ENCODE data around the gene DAPK1. TPM values are rescaled to one million over a fixed set of nuclear protein-coding genes. Genes with fewer than 3 reads are reported as not detected.
"Not testable (repeated sequence)": the region's sequence is repeated elsewhere in the genome, so short reads cannot be mapped to it uniquely, and the experiment has no call there.

DAPK1 gene
- total RNA-seq, 1 experiment from 2014 or later, result not detected

DNA sequence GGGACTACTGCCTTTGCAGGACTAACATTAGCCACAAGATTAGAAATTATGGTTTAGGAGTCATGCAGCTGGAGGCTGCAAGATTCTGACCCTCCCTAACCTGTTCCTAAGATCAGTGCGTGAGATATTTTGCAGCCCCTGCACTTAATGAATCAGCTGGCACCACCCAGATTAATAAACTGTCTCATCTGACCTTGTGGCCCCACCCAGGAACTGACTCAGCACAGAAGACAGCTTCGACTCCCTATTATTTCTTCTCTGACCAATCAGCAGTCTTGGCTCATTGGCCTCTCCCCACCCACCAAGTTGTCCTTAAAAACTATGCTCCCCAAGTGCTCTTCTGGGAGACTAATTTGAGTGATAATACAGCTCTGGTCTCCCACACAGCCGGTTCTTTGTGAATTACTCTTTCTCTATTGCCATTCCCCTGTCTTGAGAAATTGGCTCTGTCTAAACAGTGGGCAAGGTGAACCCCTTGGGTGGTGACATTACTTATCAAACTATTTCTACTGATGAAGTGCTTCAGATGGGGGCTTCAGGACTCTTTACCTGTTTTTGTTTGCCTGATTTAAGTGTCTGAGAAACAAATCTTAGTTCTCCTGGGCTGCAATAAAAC is 245.3 kb downstream of the DAPK1 start:
- H3K9ac ChIP-seq (ENCODE audit: low read length), result no peak overlapping the region
- H3K79me2 ChIP-seq (ENCODE audit: low read length), result no peaks in the 10 kb centered on the region
- no peak for DNase-seq
- H2AFZ ChIP-seq (ENCODE audit: low read length), result no peak overlapping the region
- no peaks in the 10 kb centered on the region for H3K27me3 ChIP-seq (ENCODE audit: low read length)
- H3K4me1 ChIP-seq (ENCODE audit: low read length), result no peaks in the 10 kb centered on the region
- no peak overlapping the region for H3K4me3 ChIP-seq (ENCODE audit: low read length)
- no peaks in the 10 kb centered on the region for H3K9me3 ChIP-seq (ENCODE audit: low read length)
- no peaks in the 10 kb centered on the region for H4K20me1 ChIP-seq (ENCODE audit: insufficient read depth, low read depth, low read length)
- H3K4me2 ChIP-seq (ENCODE audit: low read depth, low read length, poor library complexity, severe bottlenecking), result no peak overlapping the region
- no peak overlapping the region for H3K27ac ChIP-seq (ENCODE audit: low read length)
- no peaks in the 10 kb centered on the region for H3K9me2 ChIP-seq (replicated peaks; ENCODE audit: insufficient read depth, low read length)
- no peaks in the 10 kb centered on the region for H3K36me3 ChIP-seq (ENCODE audit: insufficient read depth, low read length)

DNA sequence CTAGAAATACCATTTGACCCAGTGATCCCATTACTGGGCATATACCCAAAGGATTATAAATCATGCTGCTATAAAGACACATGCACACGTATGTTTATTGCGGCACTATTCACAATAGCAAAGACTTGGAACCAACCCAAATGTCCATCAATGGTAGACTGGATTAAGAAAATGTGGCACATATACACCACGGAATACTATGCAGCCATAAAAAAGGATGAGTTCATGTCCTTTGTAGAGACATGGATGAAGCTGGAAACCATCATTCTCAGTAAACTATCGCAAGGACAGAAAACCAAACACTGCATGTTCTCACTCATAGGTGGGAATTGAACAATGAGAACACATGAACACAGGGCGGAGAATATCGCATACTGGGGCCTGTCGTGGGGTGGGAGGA is 246.6 kb downstream of the DAPK1 start:
- H3K27ac ChIP-seq (ENCODE audit: low read length); H3K4me1 ChIP-seq (ENCODE audit: low read length); H3K27me3 ChIP-seq (ENCODE audit: low read length); H3K9me3 ChIP-seq (ENCODE audit: low read length); H3K4me3 ChIP-seq (ENCODE audit: low read length); DNase-seq; H3K79me2 ChIP-seq (ENCODE audit: low read length); H3K4me2 ChIP-seq (ENCODE audit: low read depth, low read length, poor library complexity, severe bottlenecking); H2AFZ ChIP-seq (ENCODE audit: low read length); H3K9ac ChIP-seq (ENCODE audit: low read length); H4K20me1 ChIP-seq (ENCODE audit: insufficient read depth, low read depth, low read length); H3K9me2 ChIP-seq (replicated peaks; ENCODE audit: insufficient read depth, low read length); H3K36me3 ChIP-seq (ENCODE audit: insufficient read depth, low read length): not testable (repeated sequence)

DNA sequence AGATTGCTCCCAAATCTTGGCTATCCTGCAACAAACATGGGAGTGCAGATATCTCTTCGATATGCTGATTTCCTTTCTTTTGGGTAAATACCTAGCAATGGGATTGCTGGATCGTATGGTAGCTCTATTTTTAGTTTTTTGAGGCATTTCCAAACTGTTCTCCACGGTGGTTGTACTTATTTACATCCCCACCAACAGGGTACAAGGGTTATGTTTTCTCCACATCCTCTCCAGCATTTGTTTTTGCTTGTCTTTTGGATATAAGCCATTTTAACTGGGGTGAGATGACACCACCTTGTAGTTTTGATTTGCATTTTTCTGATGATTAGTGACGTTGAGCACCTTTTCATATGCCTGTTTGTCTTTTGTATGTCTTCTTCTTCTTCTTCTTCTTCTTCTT is 248.5 kb downstream of the DAPK1 start:
- no peaks in the 10 kb centered on the region for H3K9me3 ChIP-seq (ENCODE audit: low read length)

DNA sequence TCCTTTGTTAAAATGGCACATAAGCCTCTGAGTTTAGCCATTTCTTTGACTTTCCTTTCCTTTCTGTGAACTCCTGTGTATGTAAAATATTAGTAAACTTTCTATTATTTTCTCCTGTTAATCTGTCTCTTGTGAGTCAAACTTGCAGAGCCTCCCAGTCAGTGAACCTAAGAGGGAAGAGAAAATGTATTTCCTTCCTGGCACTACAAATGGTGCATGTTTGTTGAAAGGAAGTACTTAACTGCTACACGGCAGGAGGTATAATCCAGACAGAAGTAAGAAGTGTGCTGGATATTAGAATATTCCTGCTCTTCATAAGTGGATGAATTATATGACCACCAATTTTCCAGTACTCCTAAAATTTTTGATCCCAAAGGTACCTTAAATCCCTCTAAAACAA is 251.2 kb downstream of the DAPK1 start:
- no peak for DNase-seq
- no peak overlapping the region for H3K9ac ChIP-seq (ENCODE audit: low read length)
- no peaks in the 10 kb centered on the region for H3K36me3 ChIP-seq (ENCODE audit: insufficient read depth, low read length)
- no peak overlapping the region for H2AFZ ChIP-seq (ENCODE audit: low read length)
- no peak overlapping the region for H3K27ac ChIP-seq (ENCODE audit: low read length)
- H3K4me1 ChIP-seq (ENCODE audit: low read length), result no peaks in the 10 kb centered on the region
- no peak overlapping the region for H3K4me3 ChIP-seq (ENCODE audit: low read length)
- no peaks in the 10 kb centered on the region for H3K9me2 ChIP-seq (replicated peaks; ENCODE audit: insufficient read depth, low read length)
- H3K4me2 ChIP-seq (ENCODE audit: low read depth, low read length, poor library complexity, severe bottlenecking), result no peak overlapping the region
- no peaks in the 10 kb centered on the region for H4K20me1 ChIP-seq (ENCODE audit: insufficient read depth, low read depth, low read length)
- H3K27me3 ChIP-seq (ENCODE audit: low read length), result no peaks in the 10 kb centered on the region
- H3K79me2 ChIP-seq (ENCODE audit: low read length), result no peaks in the 10 kb centered on the region
- no peaks in the 10 kb centered on the region for H3K9me3 ChIP-seq (ENCODE audit: low read length)

More for the DNA sequence above, 248.5 kb downstream of the DAPK1 start:
- no peaks in the 10 kb centered on the region for H3K27me3 ChIP-seq (ENCODE audit: low read length)
- no peak overlapping the region for H3K27ac ChIP-seq (ENCODE audit: low read length)
- no peak overlapping the region for H3K4me2 ChIP-seq (ENCODE audit: low read depth, low read length, poor library complexity, severe bottlenecking)
- H2AFZ ChIP-seq (ENCODE audit: low read length), result no peak overlapping the region
- H4K20me1 ChIP-seq (ENCODE audit: insufficient read depth, low read depth, low read length), result no peaks in the 10 kb centered on the region
- H3K4me1 ChIP-seq (ENCODE audit: low read length), result no peaks in the 10 kb centered on the region
- H3K9ac ChIP-seq (ENCODE audit: low read length), result no peak overlapping the region
- DNase-seq, result no peak
- H3K4me3 ChIP-seq (ENCODE audit: low read length), result no peak overlapping the region
- no peaks in the 10 kb centered on the region for H3K9me2 ChIP-seq (replicated peaks; ENCODE audit: insufficient read depth, low read length)
- no peaks in the 10 kb centered on the region for H3K36me3 ChIP-seq (ENCODE audit: insufficient read depth, low read length)
- H3K79me2 ChIP-seq (ENCODE audit: low read length), result no peaks in the 10 kb centered on the region

DNA sequence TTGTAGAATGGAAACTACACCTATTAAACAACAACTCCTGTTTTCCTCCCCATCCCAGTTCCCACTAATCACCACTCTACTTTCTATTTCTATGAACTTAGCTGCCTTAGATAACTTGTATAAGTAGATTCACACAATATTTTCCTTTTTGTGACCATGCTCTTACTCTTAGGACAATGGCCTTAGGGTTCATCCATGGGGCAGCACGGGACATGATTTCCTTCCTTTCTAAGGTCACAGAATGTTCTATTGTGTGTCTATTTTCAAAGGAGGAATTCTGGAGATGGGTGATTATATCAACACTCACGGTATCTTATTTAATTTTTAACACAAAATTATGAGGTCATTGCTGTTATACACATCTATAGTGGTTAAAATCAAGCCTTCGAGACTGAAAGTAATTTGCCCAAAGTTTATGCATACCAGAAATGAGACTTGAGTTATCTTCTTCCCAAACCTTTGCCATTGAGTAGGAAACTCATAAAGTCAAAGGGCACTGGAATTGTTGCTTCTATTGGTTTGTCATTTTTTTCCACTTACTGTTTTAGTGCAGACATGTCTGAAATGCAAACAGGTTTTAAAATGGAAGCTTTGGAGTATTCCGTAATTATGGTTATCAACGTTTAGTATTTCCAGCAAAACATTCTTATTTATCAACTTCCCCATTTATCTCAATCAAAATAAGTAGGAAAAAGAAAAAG is 251.8 kb downstream of the DAPK1 start:
- H3K4me3 ChIP-seq (ENCODE audit: low read length), result no peak overlapping the region
- H3K36me3 ChIP-seq (ENCODE audit: insufficient read depth, low read length), result no peaks in the 10 kb centered on the region
- DNase-seq, result no peak
- H3K9me2 ChIP-seq (replicated peaks; ENCODE audit: insufficient read depth, low read length), result no peaks in the 10 kb centered on the region
- H3K4me1 ChIP-seq (ENCODE audit: low read length), result no peaks in the 10 kb centered on the region
- H3K79me2 ChIP-seq (ENCODE audit: low read length), result no peaks in the 10 kb centered on the region
- no peak overlapping the region for H3K27ac ChIP-seq (ENCODE audit: low read length)
- no peak overlapping the region for H3K9ac ChIP-seq (ENCODE audit: low read length)
- no peak overlapping the region for H3K4me2 ChIP-seq (ENCODE audit: low read depth, low read length, poor library complexity, severe bottlenecking)
- H3K27me3 ChIP-seq (ENCODE audit: low read length), result no peaks in the 10 kb centered on the region
- no peaks in the 10 kb centered on the region for H3K9me3 ChIP-seq (ENCODE audit: low read length)
- H4K20me1 ChIP-seq (ENCODE audit: insufficient read depth, low read depth, low read length), result no peaks in the 10 kb centered on the region
- H2AFZ ChIP-seq (ENCODE audit: low read length), result no peak overlapping the region

DNA sequence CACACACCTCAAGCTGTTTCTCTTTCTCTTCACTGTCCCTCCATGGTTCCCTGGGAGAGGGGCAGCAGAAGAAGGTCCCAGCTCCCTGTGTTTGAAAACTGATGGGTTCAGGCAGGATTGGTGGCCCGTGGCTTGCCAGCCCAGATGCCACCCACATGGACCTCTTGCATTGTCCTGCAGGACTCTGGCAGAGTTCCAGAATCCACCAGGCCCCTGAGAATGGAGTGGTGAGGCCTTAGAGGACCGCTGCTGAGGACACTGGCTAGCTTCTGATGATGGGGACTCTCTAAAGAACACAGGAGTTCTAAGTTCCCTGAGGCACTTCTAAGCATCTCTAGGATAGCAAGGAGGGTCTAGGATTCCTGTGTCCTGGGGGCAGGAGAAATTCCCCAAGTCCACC is 253.1 kb downstream of the DAPK1 start:
- no peak overlapping the region for H3K4me3 ChIP-seq (ENCODE audit: low read length)
- H3K79me2 ChIP-seq (ENCODE audit: low read length), result no peaks in the 10 kb centered on the region
- no peak for DNase-seq
- H3K9ac ChIP-seq (ENCODE audit: low read length), result no peak overlapping the region
- no peaks in the 10 kb centered on the region for H3K36me3 ChIP-seq (ENCODE audit: insufficient read depth, low read length)
- no peaks in the 10 kb centered on the region for H4K20me1 ChIP-seq (ENCODE audit: insufficient read depth, low read depth, low read length)
- H3K27ac ChIP-seq (ENCODE audit: low read length), result no peak overlapping the region
- no peak overlapping the region for H3K4me2 ChIP-seq (ENCODE audit: low read depth, low read length, poor library complexity, severe bottlenecking)
- H3K9me2 ChIP-seq (replicated peaks; ENCODE audit: insufficient read depth, low read length), result no peaks in the 10 kb centered on the region
- no peak overlapping the region for H2AFZ ChIP-seq (ENCODE audit: low read length)
- H3K9me3 ChIP-seq (ENCODE audit: low read length), result no peaks in the 10 kb centered on the region
- no peaks in the 10 kb centered on the region for H3K4me1 ChIP-seq (ENCODE audit: low read length)
- no peaks in the 10 kb centered on the region for H3K27me3 ChIP-seq (ENCODE audit: low read length)

DNA sequence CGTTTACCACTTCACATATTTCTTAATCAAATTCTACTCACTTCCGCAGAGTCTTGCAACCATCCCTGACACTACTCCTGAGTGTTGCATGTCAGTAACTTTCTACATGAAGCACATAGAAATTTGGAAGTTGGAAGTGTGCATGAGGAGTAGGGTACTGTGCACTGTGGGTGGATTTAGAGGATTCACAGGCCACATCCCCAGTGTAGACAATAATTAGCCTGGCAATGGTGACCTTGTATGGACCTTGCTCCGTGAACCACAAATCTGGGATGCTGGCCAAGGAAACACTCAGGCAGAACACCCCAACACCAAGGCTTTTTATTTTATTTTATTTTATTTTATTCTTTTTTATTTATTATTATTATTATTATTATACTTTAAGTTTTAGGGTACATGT is 253.8 kb downstream of the DAPK1 start:
- Histone ChIP-seq H4K20me1 (ENCODE audit: insufficient read depth, low read depth, low read length) (no peaks in the 10 kb centered on the region), H3K9ac (ENCODE audit: low read length) (no peak overlapping the region)

DNA sequence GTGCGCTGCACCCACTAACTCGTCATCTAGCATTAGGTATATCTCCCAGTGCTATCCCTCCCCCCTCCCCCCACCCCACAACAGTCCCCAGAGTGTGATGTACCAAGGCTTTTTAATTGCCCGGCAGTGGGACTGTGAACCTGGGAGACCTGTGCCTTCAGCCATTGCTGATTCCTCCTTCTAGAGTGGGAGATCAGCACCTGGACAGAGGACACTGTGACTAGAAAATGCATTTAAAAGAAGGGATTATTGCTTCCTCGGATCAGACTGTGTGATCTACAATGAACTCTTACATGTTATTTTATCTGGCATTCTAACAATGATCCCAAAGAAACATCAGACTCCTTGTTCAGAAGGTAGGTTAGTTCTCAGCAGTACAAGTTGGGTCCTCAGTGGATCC is 254.2 kb downstream of the DAPK1 start:
- Histone ChIP-seq H3K36me3 (ENCODE audit: insufficient read depth, low read length) (no peaks in the 10 kb centered on the region), H3K27me3 (ENCODE audit: low read length) (no peaks in the 10 kb centered on the region), H3K4me1 (ENCODE audit: low read length) (no peaks in the 10 kb centered on the region)

More for the DNA sequence above, 253.8 kb downstream of the DAPK1 start:
- Histone ChIP-seq H3K4me3 (ENCODE audit: low read length) (no peak overlapping the region), H3K4me2 (ENCODE audit: low read depth, low read length, poor library complexity, severe bottlenecking) (no peak overlapping the region), H3K27me3 (ENCODE audit: low read length) (no peaks in the 10 kb centered on the region), H3K9me2 (replicated peaks; ENCODE audit: insufficient read depth, low read length) (no peaks in the 10 kb centered on the region), H3K27ac (ENCODE audit: low read length) (no peak overlapping the region), H3K36me3 (ENCODE audit: insufficient read depth, low read length) (no peaks in the 10 kb centered on the region), H3K79me2 (ENCODE audit: low read length) (no peaks in the 10 kb centered on the region), H3K9me3 (ENCODE audit: low read length) (no peaks in the 10 kb centered on the region), H3K4me1 (ENCODE audit: low read length) (no peaks in the 10 kb centered on the region), H2AFZ (ENCODE audit: low read length) (no peak overlapping the region)
- DNase-seq, result no peak

More for the DNA sequence above, 254.2 kb downstream of the DAPK1 start:
- Histone ChIP-seq H3K9me3 (ENCODE audit: low read length) (no peaks in the 10 kb centered on the region), H3K4me3 (ENCODE audit: low read length) (no peak overlapping the region), H3K9ac (ENCODE audit: low read length) (no peak overlapping the region), H3K79me2 (ENCODE audit: low read length) (no peaks in the 10 kb centered on the region), H3K9me2 (replicated peaks; ENCODE audit: insufficient read depth, low read length) (no peaks in the 10 kb centered on the region), H3K27ac (ENCODE audit: low read length) (no peak overlapping the region), H3K4me2 (ENCODE audit: low read depth, low read length, poor library complexity, severe bottlenecking) (no peak overlapping the region), H2AFZ (ENCODE audit: low read length) (no peak overlapping the region), H4K20me1 (ENCODE audit: insufficient read depth, low read depth, low read length) (no peaks in the 10 kb centered on the region)
- no peak for DNase-seq

Data from Karpas-422 (cell line).